ENCODE results near the gene YIF1A. TPM values are rescaled to one million over a fixed set of nuclear protein-coding genes. Genes with fewer than 3 reads are reported as not detected.
"Not testable (repeated sequence)": the region's sequence is repeated elsewhere in the genome, so short reads cannot be mapped to it uniquely, and the experiment has no call there.

YIF1A gene
- total RNA-seq, 1 donor from 2014 or later, result 106 TPM

DNA sequence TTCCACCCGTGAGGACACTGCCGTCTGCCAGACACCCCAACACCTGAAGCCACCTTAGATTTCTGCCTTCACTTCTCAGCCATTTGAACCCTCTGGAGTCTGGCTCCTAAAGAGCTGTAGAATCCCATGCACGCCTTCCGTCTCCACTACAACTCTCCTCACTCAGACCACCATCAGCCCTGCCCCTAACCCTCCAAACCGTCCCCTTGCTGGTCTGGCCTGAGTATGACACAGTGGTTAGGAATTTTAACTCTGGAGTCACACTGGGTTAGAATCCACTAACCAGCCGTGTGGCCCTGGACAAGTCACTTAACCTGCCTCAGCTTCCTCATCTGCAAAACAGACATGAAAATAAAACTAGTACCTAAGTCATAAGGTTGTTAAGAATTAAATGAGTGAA, 7.9 kb downstream of the YIF1A start:
- TF ChIP-seq, protein P1, sequence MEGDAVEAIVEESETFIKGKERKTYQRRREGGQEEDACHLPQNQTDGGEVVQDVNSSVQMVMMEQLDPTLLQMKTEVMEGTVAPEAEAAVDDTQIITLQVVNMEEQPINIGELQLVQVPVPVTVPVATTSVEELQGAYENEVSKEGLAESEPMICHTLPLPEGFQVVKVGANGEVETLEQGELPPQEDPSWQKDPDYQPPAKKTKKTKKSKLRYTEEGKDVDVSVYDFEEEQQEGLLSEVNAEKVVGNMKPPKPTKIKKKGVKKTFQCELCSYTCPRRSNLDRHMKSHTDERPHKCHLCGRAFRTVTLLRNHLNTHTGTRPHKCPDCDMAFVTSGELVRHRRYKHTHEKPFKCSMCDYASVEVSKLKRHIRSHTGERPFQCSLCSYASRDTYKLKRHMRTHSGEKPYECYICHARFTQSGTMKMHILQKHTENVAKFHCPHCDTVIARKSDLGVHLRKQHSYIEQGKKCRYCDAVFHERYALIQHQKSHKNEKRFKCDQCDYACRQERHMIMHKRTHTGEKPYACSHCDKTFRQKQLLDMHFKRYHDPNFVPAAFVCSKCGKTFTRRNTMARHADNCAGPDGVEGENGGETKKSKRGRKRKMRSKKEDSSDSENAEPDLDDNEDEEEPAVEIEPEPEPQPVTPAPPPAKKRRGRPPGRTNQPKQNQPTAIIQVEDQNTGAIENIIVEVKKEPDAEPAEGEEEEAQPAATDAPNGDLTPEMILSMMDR (conservative IDR thresholded peaks at IDR 0.05; ENCODE audit: low read depth, low read length), result no peak
- H3K4me3 ChIP-seq (ENCODE audit: low read depth, low read length), result no peak overlapping the region
- DNase-seq (ENCODE audit: low read depth), result no peak

DNA sequence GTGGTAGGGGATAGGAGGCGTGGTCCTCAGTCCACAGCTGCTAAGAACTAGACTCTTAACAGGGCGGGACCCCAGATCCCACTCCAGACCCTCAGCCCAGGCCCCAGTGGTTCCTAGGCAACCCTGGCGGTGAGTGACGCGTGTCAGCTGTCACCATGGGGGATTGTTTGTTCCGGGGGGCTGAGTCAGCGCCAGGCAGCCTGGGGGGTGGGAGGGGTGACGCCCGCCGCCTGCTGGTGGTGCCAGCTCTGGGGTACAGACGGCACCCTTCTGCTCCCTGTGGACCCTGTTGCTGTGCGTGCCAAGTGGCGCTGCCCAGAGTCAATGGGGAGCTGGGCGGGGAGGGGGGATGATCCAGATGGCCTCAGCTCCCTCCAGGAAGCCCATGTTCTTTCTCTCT, 8.5 kb downstream of the YIF1A start:
- TF ChIP-seq, protein P1 (conservative IDR thresholded peaks at IDR 0.05; ENCODE audit: low read depth, low read length), result no peak
- H3K4me3 ChIP-seq (ENCODE audit: low read depth, low read length), result no peak overlapping the region
- no peak for DNase-seq (ENCODE audit: low read depth)

DNA sequence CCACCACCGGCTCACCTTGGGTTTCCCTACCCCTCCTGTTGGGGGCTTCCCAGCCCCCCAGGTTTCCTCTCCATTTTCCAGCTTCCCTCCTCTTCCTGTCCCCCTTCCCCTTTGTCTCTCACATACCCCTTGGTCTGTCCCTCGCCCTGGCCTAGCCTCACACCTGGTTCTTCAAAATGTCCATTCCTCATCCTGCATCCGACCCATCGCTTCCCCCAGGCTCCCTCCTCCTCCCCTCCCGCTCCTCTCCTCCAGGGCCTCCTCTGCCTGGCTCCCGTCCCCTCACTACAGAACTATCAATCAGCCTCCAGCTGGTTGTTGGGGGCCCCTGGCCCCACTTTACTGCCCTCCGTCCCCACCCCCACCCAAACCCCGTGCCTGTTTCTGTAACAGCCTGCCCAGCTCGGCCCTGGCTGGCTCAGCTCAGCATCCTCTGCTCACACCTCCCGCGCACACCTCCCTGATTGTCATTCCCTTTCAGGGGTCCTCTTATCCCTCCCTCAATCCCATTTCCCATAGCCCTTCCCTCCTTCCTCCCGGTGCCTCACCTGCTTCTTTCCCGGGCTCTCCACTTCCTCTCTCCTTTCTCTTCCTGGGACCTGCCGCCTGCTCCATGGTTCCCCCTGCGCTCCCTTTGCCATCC, 9.7 kb downstream of the YIF1A start:
- TF ChIP-seq, protein P1 (conservative IDR thresholded peaks at IDR 0.05; ENCODE audit: low read depth, low read length), result no peak
- H3K4me3 ChIP-seq (ENCODE audit: low read depth, low read length), result no peak overlapping the region
- DNase-seq (ENCODE audit: low read depth), result no peak

DNA sequence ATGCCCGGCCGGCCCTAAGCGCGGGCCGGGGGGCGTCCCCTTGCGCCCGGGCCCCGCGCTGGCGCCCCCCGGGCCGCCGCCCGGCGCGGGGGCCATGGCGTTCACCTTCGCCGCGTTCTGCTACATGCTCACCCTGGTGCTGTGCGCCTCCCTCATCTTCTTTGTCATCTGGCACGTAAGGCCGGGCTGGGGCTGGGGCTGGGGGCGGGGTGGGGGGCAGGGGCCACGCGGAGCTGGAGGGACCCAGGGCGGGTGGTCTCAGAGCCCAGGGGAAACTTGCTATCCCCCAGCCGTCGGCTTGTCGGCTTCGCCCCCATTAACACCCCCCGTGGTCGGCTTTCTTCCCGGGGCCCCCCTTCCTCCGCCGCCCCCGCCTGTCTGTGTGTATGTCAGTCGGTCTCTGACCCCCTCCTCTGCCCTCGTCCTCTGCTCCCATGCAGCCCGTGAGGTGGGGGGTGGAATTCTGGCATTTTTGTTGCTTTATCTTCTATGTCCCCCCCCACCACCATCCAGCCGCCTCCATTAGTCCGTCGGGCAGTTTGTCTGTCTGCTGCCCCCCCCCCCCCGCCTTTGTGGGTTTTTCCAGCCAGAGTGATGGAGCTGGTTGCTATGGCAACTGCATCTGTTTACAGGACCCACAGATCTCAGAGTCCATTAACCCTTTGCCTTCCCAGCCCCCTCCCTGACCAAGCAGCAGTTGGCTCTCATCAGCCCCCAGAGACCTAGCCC, 10.4 kb downstream of the YIF1A start:
- DNase-seq (ENCODE audit: low read depth), result no peak
- TF ChIP-seq, protein P1 (conservative IDR thresholded peaks at IDR 0.05; ENCODE audit: low read depth, low read length), result no peak
- no peak overlapping the region for H3K4me3 ChIP-seq (ENCODE audit: low read depth, low read length)

DNA sequence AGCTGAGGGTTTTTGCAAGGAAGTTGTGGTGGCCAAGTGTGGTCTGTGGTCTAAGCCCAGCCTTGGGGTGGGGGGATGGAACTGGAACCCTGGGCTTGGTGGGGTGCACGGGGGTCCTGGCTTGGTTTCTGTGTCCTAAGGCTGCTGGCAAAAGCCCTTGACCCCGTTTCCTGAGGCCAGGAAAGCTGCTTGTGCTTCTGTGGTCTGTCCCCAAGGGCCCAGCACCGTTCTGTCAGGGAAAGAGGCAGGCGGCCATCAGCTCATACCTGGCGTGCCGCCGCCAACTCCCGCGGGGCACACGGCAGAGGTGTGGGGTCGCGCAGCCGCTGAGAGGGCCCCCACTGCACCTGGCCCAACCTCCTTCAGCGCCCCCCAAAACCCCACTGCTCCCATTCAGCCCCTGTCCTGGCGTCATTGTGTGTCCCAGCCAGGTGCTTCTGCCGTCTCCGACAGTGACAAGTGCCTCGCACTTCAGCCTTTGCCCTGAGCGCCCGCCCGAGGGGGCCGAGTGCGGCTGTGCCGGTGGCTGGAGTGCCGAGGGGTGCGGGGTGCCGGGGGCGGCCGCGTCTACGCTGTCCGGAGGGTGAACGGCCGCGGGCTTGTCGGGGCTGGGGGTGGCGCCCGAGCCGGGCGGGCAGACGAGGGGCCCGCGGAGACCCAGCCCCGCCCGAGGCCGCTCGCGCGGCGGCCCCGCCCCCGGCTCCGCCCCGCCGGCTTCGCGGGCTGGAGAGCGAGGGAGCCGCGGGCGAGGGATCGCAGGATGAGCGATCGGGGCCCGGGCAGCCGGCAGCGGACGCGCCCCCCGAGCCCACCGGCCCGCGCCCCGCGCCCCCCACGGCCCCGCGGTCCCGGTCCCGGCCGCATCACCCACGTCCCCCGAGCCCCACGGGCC, 11.2 kb downstream of the YIF1A start, which contains the start of gene CNIH2:
CNIH2 (plus strand) TSS at position 705 of the 892 bp plus-strand sequence. CDS start 282 bp downstream, outside the sequence.
- TF ChIP-seq, protein P1 (conservative IDR thresholded peaks at IDR 0.05; ENCODE audit: low read depth, low read length), result no peak
- H3K4me3 ChIP-seq (ENCODE audit: low read depth, low read length), result no peak within 1 kb of the TSS
- no peak for DNase-seq (ENCODE audit: low read depth)

DNA sequence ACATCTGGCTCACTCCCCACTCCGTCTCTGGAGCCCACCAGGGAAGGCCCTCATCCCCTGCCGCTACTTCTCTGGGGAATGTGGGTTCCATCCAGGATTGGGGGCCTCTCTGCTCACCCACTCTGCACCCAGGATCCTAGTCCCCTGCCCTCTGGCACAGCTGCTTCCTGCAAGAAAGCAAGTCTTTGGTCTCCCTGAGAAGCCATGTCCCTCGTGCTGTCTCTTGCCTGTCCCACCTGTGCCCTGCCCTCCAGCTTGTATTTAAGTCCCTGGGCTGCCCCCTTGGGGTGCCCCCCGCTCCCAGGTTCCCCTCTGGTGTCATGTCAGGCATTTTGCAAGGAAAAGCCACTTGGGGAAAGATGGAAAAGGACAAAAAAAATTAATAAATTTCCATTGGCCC, 11.9 kb downstream of the YIF1A start:
- not testable (repeated sequence) for H3K4me3 ChIP-seq (ENCODE audit: low read depth, low read length); DNase-seq (ENCODE audit: low read depth)

DNA sequence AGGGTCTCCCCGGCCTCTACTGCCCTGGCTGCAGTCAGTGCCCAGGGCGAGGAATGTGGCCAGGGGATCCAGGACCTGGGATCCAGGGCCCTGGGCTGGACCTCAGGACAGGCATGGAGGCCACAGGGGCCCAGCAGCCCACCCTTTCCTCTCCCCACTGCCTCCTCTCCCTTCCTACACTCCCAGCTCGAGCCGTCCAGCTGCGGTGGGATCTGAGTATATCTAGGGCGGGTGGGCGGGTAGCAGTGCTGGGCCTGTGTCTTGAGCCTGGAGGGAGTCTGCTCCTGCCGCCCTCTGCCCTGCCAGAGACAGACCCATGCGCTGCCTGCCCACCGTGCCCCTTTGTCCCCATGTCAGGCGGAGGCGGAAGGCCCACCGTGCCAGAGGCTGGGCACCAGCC, 12.3 kb downstream of the YIF1A start:
- not testable (repeated sequence) for DNase-seq (ENCODE audit: low read depth)

More for the DNA sequence above, 12.3 kb downstream of the YIF1A start:
- H3K4me3 ChIP-seq (ENCODE audit: low read depth, low read length), result not testable (repeated sequence)
